H1 (cell line): ENCODE measurements around the gene SDR39U1. TPM values are rescaled to one million over a fixed set of nuclear protein-coding genes. Genes with fewer than 3 reads are reported as not detected.

Experiments used
- CTCF ChIA-PET: fragments of 300-600 bp; sonication (Branson Sonifier 250); formaldehyde crosslinking; loops from one replicate; lab custom pipeline; 2021; ENCODE audit not compliant: partially characterized antibody; lab: Charles Lee
- POLR2A ChIA-PET: fragments of 300-600 bp; sonication (Branson Sonifier 250); formaldehyde crosslinking; loops from one replicate; lab custom pipeline; 2021; ENCODE audit warnings: inconsistent platforms; ENCODE audit not compliant: partially characterized antibody; lab: Charles Lee
- DNase-seq, 2 experiments: peaks; one replicate each; pipeline versions ENCODE4 v3.0.0 to v3.0.0-alpha.2; 2010 to 2022; ENCODE audit warnings: low spot score in 2 of 2, low read depth in 1 of 2, mixed read lengths in 1 of 2
- FAIRE-seq: peaks from 2 replicates; lab custom pipeline; 2011; peaks lifted over from hg19 to GRCh38; lab: Jason Lieb, UNC
- H2AFZ ChIP-seq: 2 replicates; pipeline ENCODE4 v1.8.1; 2012; ENCODE audit warnings: low read length, inconsistent platforms
- H2AK5ac ChIP-seq: 2 replicates; pipeline ENCODE4 v1.6.1; 2013; ENCODE audit warnings: low read depth, low read length
- H2BK120ac ChIP-seq: replicated peaks from 2 replicates; pipeline ENCODE3; 2013; ENCODE audit warnings: low read depth, low read length, inconsistent platforms
- H2BK12ac ChIP-seq: 2 replicates; pipeline ENCODE4 v1.6.1; 2013; ENCODE audit warnings: low read depth, low read length
- H2BK15ac ChIP-seq: 2 replicates; pipeline ENCODE4 v1.6.1; 2013; ENCODE audit warnings: low read length
- H2BK20ac ChIP-seq: 2 replicates; pipeline ENCODE4 v1.6.1; 2013; ENCODE audit warnings: low read length
- H2BK5ac ChIP-seq: 2 replicates; pipeline ENCODE4 v1.6.1; 2013; ENCODE audit warnings: low read depth, low read length
- H3K14ac ChIP-seq: 2 replicates; pipeline ENCODE4 v1.6.1; 2013; ENCODE audit warnings: inconsistent platforms; ENCODE audit not compliant: insufficient read length
- H3K18ac ChIP-seq: 2 replicates; pipeline ENCODE4 v1.6.1; 2013; ENCODE audit warnings: low read length; ENCODE audit errors: extremely low read depth
- H3K23ac ChIP-seq: 2 replicates; pipeline ENCODE4 v1.6.1; 2013; ENCODE audit warnings: inconsistent platforms; ENCODE audit not compliant: insufficient read length
- H3K23me2 ChIP-seq: 2 replicates; pipeline ENCODE4 v1.6.1; 2013; ENCODE audit warnings: low read depth, low read length
- H3K27ac ChIP-seq: 2 replicates; pipeline ENCODE4 v1.6.1; 2011; ENCODE audit warnings: low read depth, low read length, inconsistent platforms
- H3K27me3 ChIP-seq, 4 experiments: replicated peaks in 1 of 4; 1 replicate in 1 of 4; 2 replicates in 3 of 4; pipeline versions ENCODE4 v1.6.1 to v1.8.1; 2011 to 2013; ENCODE audit warnings: low read length in 3 of 4, mild to moderate bottlenecking in 3 of 4, inconsistent platforms in 2 of 4, mixed read lengths in 2 of 4, moderate library complexity in 1 of 4; ENCODE audit not compliant: control insufficient read depth in 3 of 4, insufficient read depth in 3 of 4; ENCODE audit errors: extremely low read depth in 1 of 4
- H3K36me3 ChIP-seq, 4 experiments: 2 replicates each; pipeline versions ENCODE4 v1.6.1 to v1.8.1; 2011 to 2013; ENCODE audit warnings: mild to moderate bottlenecking in 4 of 4, low read length in 3 of 4, moderate library complexity in 2 of 4, control low read depth in 1 of 4, inconsistent platforms in 1 of 4; ENCODE audit not compliant: insufficient read depth in 4 of 4, control insufficient read depth in 2 of 4
- H3K4ac ChIP-seq: replicated peaks from 2 replicates; pipeline ENCODE3; 2013; ENCODE audit warnings: low read length, low read depth, mixed read lengths, inconsistent platforms; ENCODE audit not compliant: insufficient read length
- H3K4me1 ChIP-seq, 4 experiments: replicated peaks in 1 of 4; 1 replicate in 1 of 4; 2 replicates in 3 of 4; pipeline versions ENCODE4 v1.6.1 to v1.8.1; 2011 to 2013; ENCODE audit warnings: low read length in 3 of 4, inconsistent platforms in 2 of 4, mixed read lengths in 1 of 4; ENCODE audit not compliant: insufficient read depth in 4 of 4, control insufficient read depth in 3 of 4
- H3K4me2 ChIP-seq, 2 experiments: 2 replicates each; pipeline versions ENCODE4 v1.6.1 to v1.8.1; 2011 to 2013; ENCODE audit warnings: low read depth in 2 of 2, low read length in 2 of 2, control low read depth in 1 of 2, inconsistent platforms in 1 of 2, mild to moderate bottlenecking in 1 of 2; ENCODE audit not compliant: insufficient read depth in 1 of 2
- H3K4me3 ChIP-seq, 4 experiments: fragments of 200-600, 300-600 bp in 1 of 4; sonication (generic), shearing (Covaris generic), sonication (Bioruptor Twin) in 1 of 4; 2 replicates each; pipeline versions ENCODE4 v1.5.1 to v1.8.1; 2011 to 2016; ENCODE audit warnings: low read length in 4 of 4, low read depth in 3 of 4, control low read depth in 2 of 4, inconsistent platforms in 2 of 4, mild to moderate bottlenecking in 2 of 4, mixed read lengths in 1 of 4, moderate library complexity in 1 of 4; ENCODE audit not compliant: insufficient read depth in 2 of 4; ENCODE audit errors: extremely low read depth in 1 of 4
- H3K56ac ChIP-seq: replicated peaks from 2 replicates; pipeline ENCODE3; 2013; ENCODE audit warnings: low read depth, mild to moderate bottlenecking, mixed read lengths, low read length, inconsistent platforms; ENCODE audit not compliant: insufficient read length
- H3K79me1 ChIP-seq: 2 replicates; pipeline ENCODE4 v1.6.1; 2013; ENCODE audit warnings: low read depth, low read length, control low read depth
- H3K79me2 ChIP-seq, 2 experiments: 2 replicates each; pipeline versions ENCODE4 v1.6.1 to v1.8.1; 2012 to 2013; ENCODE audit warnings: low read length in 2 of 2, mild to moderate bottlenecking in 2 of 2, inconsistent platforms in 1 of 2; ENCODE audit not compliant: insufficient read depth in 2 of 2, control insufficient read depth in 1 of 2
- H3K9ac ChIP-seq, 4 experiments: replicated peaks in 1 of 4; 1 replicate in 1 of 4; 2 replicates in 3 of 4; pipeline versions ENCODE4 v1.6.1 to v1.8.1; 2011 to 2013; ENCODE audit warnings: low read depth in 3 of 4, low read length in 3 of 4, control low read depth in 2 of 4, mild to moderate bottlenecking in 2 of 4, moderate library complexity in 2 of 4, inconsistent platforms in 1 of 4; ENCODE audit errors: extremely low read depth in 1 of 4
- H3K9me3 ChIP-seq, 2 experiments: 2 replicates each; pipeline versions ENCODE4 v1.6.1 to v1.8.1; 2012 to 2013; ENCODE audit warnings: mild to moderate bottlenecking in 2 of 2, moderate library complexity in 2 of 2, control low read depth in 1 of 2, inconsistent platforms in 1 of 2, low read depth in 1 of 2, low read length in 1 of 2, mixed read lengths in 1 of 2; ENCODE audit not compliant: insufficient read depth in 2 of 2
- H4K20me1 ChIP-seq, 2 experiments: replicated peaks in 1 of 2; 2 replicates each; pipeline versions ENCODE3 to v1.8.1; 2011 to 2013; ENCODE audit warnings: inconsistent platforms in 2 of 2, low read length in 2 of 2, mild to moderate bottlenecking in 1 of 2; ENCODE audit not compliant: insufficient read depth in 2 of 2, control insufficient read depth in 1 of 2
- H4K5ac ChIP-seq: 2 replicates; pipeline ENCODE4 v1.6.1; 2013; ENCODE audit warnings: low read length, low read depth, mixed read lengths, inconsistent platforms; ENCODE audit not compliant: insufficient read length
- H4K8ac ChIP-seq: 2 replicates; pipeline ENCODE4 v1.8.0; 2013; ENCODE audit warnings: mild to moderate bottlenecking, moderate library complexity, low read length, inconsistent platforms; ENCODE audit not compliant: insufficient read depth; ENCODE audit errors: extremely low read depth
- H4K91ac ChIP-seq: replicated peaks from 2 replicates; pipeline ENCODE3; 2013; ENCODE audit warnings: low read length, mixed read lengths, inconsistent platforms; ENCODE audit not compliant: insufficient read length
- CREB1 ChIP-seq: IDR thresholded peaks from 2 replicates; pipeline ENCODE4 v1.6.1; 2012; ENCODE audit warnings: inconsistent platforms
- HDAC2 ChIP-seq, 2 experiments: fragments of 300-600 bp in 1 of 2; sonication (generic) in 1 of 2; IDR thresholded peaks; 2 replicates each; pipeline ENCODE4 v1.6.1; 2011 to 2012; ENCODE audit warnings: low read depth in 2 of 2, low read length in 2 of 2, mild to moderate bottlenecking in 2 of 2, moderate library complexity in 2 of 2, borderline replicate concordance in 1 of 2, inconsistent platforms in 1 of 2
- JUN ChIP-seq: IDR thresholded peaks from 2 replicates; pipeline ENCODE4 v1.6.1; 2011; ENCODE audit warnings: low read depth, mild to moderate bottlenecking, improper control_type of control experiment, low read length
- KDM5A ChIP-seq: fragments of 200-600 bp; IDR thresholded peaks from 2 replicates; pipeline ENCODE4 v1.7.1; 2012; ENCODE audit warnings: mild to moderate bottlenecking, low read length, inconsistent platforms, mixed read lengths
- PHF8 ChIP-seq: fragments of 200-600 bp; sonication (generic); conservative IDR thresholded peaks from 2 replicates; pipeline ENCODE4 v1.7.1; 2012; ENCODE audit warnings: low read depth, mild to moderate bottlenecking, inconsistent platforms, low read length, moderate library complexity
- SIRT6 ChIP-seq: IDR thresholded peaks from one replicate; pipeline ENCODE4 v1.7.1; 2012; ENCODE audit warnings: low read length, inconsistent platforms
- SP1 ChIP-seq: IDR thresholded peaks from 2 replicates; pipeline ENCODE4 v1.6.1; 2011; ENCODE audit warnings: low read depth, low read length
- TBP ChIP-seq: IDR thresholded peaks from 2 replicates; pipeline ENCODE4 v1.6.1; 2011; ENCODE audit warnings: low read depth, low read length, improper control_type of control experiment
- TCF12 ChIP-seq: IDR thresholded peaks from 2 replicates; pipeline ENCODE4 v1.6.1; 2011; ENCODE audit warnings: low read depth, mild to moderate bottlenecking, low read length
- YY1 ChIP-seq: IDR thresholded peaks from 2 replicates; pipeline ENCODE4 v1.6.1; 2011; ENCODE audit warnings: low read depth, mild to moderate bottlenecking, low read length
- WGBS, 2 experiments: shearing (Covaris generic) in 1 of 2; methylation state at CpG; one replicate each; pipeline versions ENCODE4 v1.1.6 to v1.1.7; 2013 to 2015; ENCODE audit warnings: low lambda C conversion rate in 2 of 2, mixed read lengths in 2 of 2, inconsistent platforms in 1 of 2, low coverage in 1 of 2, missing lambda C conversion rate in 1 of 2; ENCODE audit not compliant: insufficient replicate concordance in 2 of 2, insufficient coverage in 1 of 2, insufficient read length in 1 of 2; ENCODE audit errors: extremely low coverage in 1 of 2, missing lambda C conversion rate in 1 of 2; 5-methylcytosine and 5-hydroxymethylcytosine counted together
- polyA plus RNA-seq, 7 experiments: library from polyadenylated mRNA; depleted of rRNA in 3 of 7; stranded (reverse) in 5 of 7; unstranded in 2 of 7; fragments of >200 nt in 5 of 7; fragments of 200-250 nt in 2 of 7; gene quantifications; 1 replicate in 5 of 7; 2 replicates in 1 of 7; 4 replicates in 1 of 7; pipeline versions ENCODE4 v1.2.1 to v1.2.3, GENCODE V29; 2011 to 2013; ENCODE audit warnings: missing spikeins in 2 of 7, mixed read lengths in 2 of 7
- total RNA-seq: library from RNA; stranded (reverse); fragmentation: NEBNext Ultra II Directional; extraction: Animal tissue kit (Norgen Biotek cat#: 25700); gene quantifications from 2 replicates; pipeline ENCODE4 v1.2.1, GENCODE V29; 2021
- TF ChIP-seq, protein P1 (sequence below): IDR thresholded peaks from 2 replicates; pipeline ENCODE4 v1.6.1; 2012; ENCODE audit warnings: inconsistent platforms

Gene SDR39U1
- total and polyA plus RNA-seq, 2 of the 8 experiments (the other 6 are each of a cell fraction or from before 2014, with no cell fraction given): 46.7 to 98.8 TPM

GRCh38 chr14:24404814-24405213 is 37.8 kb downstream of the SDR39U1 start:
- ChIA-PET CTCF (interaction anchor here (1.2 to 10.7 kb wide), 9 partner anchors 8 to 76 kb away, joined by 3 to 69 read pairs (median 8); no protein-coding TSS in a partner anchor), POLR2A (interaction anchor here (0.7 to 1.8 kb wide), 3 partner anchors 11 to 28 kb away, joined by 3 to 4 read pairs (median 3); partner anchors contain the start of gene KHNYN)
- Histone ChIP-seq H2BK120ac (no peak overlapping the region), H3K4me2 (no peak overlapping the region), H3K23me2 (peaks cover 2% of the 10 kb centered on the region; the same call in 1 of the 2 replicates), H2BK20ac (no peak overlapping the region), H3K4me1 (peaks cover 0 to 4% (median 2%) of the 10 kb centered on the region in 4 experiments; a peak in 4 of 7 replicates), H3K4me3 (no peak overlapping the region), H3K9me3 (no peaks in the 10 kb centered on the region), H3K27ac (no peak overlapping the region), H3K14ac (no peak overlapping the region), H3K56ac (no peak overlapping the region), H4K8ac (no peak overlapping the region), H2BK15ac (no peak overlapping the region), H2BK5ac (no peak overlapping the region), H3K9ac (no peak overlapping the region; a peak in 1 of 7 replicates), H3K36me3 (no peaks in the 10 kb centered on the region; a peak in 2 of 8 replicates), H3K18ac (no peak overlapping the region), H3K79me1 (peaks cover 3% of the 10 kb centered on the region; the same call in 1 of the 2 replicates), H2BK12ac (no peak overlapping the region), H2AK5ac (no peak overlapping the region), H4K5ac (no peak overlapping the region), H3K79me2 (no peaks in the 10 kb centered on the region), H3K23ac (no peak overlapping the region), H4K20me1 (peaks cover 0 to 2% of the 10 kb centered on the region in 2 experiments), H3K27me3 (0 out of 7 replicates have a peak, but pooled peaks cover 0 to 2% (median 0%) of the 10 kb centered on the region in 4 experiments), H4K91ac (no peak overlapping the region), H2AFZ (no peak overlapping the region), H3K4ac (no peak overlapping the region)
- WGBS, 2 experiments: 84% methylated on average over 4 of the region's 4 CpGs; no CpG with 5 or more reads in 1 of the 2 experiments
- DNase-seq: no peak
- no peak for FAIRE-seq
- TF ChIP-seq TBP (no peak), JUN (no peak), HDAC2 (IDR thresholded peaks at IDR 0.05; ENCODE audit: borderline replicate concordance in 1 of 2, low read depth in 2 of 2, low read length in 2 of 2) (no peak), SIRT6 (no peak), SP1 (no peak), CREB1 (no peak), YY1 (no peak), KDM5A (no peak), PHF8 (no peak), TCF12 (no peak)
- TF ChIP-seq, protein P1, sequence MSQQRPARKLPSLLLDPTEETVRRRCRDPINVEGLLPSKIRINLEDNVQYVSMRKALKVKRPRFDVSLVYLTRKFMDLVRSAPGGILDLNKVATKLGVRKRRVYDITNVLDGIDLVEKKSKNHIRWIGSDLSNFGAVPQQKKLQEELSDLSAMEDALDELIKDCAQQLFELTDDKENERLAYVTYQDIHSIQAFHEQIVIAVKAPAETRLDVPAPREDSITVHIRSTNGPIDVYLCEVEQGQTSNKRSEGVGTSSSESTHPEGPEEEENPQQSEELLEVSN: no peak
